VCaP (cell line): ENCODE measurements around the gene CHML.

ENCODE experiments used
- H3K27ac ChIP-seq: fragments of 450-650 bp; 2 replicates; pipeline ENCODE4 v1.5.1; 2017
- CTCF ChIP-seq: fragments of 450-650 bp; conservative IDR thresholded peaks from 2 replicates; pipeline ENCODE4 v1.5.1; 2017; ENCODE audit warnings: mild to moderate bottlenecking, moderate library complexity

Gene CHML

GRCh38 chr1:241654641-241655040, 14.5 kb upstream of the CHML start:
- TF ChIP-seq CTCF = no peak
- no peak overlapping the region for H3K27ac ChIP-seq

- no peak for TF ChIP-seq CTCF
- no peak overlapping the region for H3K27ac ChIP-seq
Measured at GRCh38 chr1:241654019-241654418, 13.8 kb upstream of the CHML start.

GRCh38 chr1:241652012-241652411, 11.8 kb upstream of the CHML start, which contains the start of gene WDR64:
WDR64 (plus strand) TSS chr1:241652281; CDS start chr1:241652485, 204 bp downstream.
- no peak within 1 kb of the TSS for H3K27ac ChIP-seq
- no peak for TF ChIP-seq CTCF

GRCh38 chr1:241648159-241648558, 8.0 kb upstream of the CHML start:
- no peak for TF ChIP-seq CTCF
- no peak overlapping the region for H3K27ac ChIP-seq

- no peak overlapping the region for H3K27ac ChIP-seq
- TF ChIP-seq CTCF = no peak
Measured at GRCh38 chr1:241647658-241648057, 7.5 kb upstream of the CHML start.

- H3K27ac ChIP-seq = no peak overlapping the region
- no peak for TF ChIP-seq CTCF
Measured at GRCh38 chr1:241646201-241646600, 6.0 kb upstream of the CHML start.

GRCh38 chr1:241645199-241645598, 5.0 kb upstream of the CHML start:
- TF ChIP-seq CTCF = no peak
- no peak overlapping the region for H3K27ac ChIP-seq

GRCh38 chr1:241644259-241644658, 4.1 kb upstream of the CHML start:
- H3K27ac ChIP-seq = no peak overlapping the region
- no peak for TF ChIP-seq CTCF
